ENCODE results near the gene CYP1A2. TPM values are rescaled to one million over a fixed set of nuclear protein-coding genes. Genes with fewer than 3 reads are reported as not detected.
A peak's percentile ranks its signal among the peaks of the same experiment; 100 is the strongest.

Gene CYP1A2
- total RNA-seq, 1 experiment from 2014 or later, result 0.23 TPM

DNA sequence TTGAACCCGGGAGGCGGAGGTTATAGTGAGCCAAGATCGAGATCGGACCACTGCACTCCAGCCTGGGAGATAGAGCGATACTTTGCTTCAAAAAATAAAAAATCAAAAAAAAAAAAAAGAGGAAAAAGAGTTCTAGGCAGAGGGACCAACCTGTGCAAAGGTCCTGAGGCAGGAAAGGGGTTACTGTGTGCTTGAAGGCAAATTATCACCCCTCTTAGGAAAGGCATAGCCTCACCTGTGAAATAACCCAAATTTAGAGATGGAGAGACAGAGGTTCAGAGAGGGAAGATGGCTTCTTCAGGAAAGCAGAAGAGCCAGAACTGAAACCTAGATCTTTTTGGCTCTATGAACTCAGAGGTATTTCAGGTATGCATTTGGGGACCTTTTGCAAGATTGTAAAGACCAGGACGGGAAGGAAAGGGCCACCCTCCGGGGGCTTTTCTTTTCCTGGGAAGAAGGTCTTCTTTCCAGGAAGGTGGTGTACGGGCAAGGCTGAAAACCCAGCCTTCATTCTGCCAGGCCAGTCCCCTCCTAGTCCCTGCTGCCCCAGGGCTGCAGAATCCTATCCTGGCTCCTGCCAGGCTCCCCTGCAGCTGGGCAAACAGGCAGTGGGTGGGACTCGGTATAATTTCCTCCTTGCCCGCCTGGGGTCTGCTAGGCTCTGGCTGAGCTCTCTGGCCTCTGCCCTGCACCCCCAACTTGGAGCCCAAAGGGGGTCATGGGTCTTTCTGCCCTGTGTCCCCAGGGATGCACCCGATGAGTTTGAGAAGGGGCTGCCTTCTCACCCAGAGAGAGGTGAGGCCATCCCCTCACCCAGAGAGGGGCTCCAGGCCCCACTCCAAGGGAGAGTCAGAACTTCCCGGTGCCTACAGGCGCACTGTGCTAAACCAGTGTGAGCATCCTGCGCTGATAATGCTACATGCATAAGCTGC, 18.8 kb downstream of the CYP1A2 start:
- no peak for DNase-seq
- H3K27me3 ChIP-seq, result no peaks in the 10 kb centered on the region
- no peaks in the 10 kb centered on the region for H3K36me3 ChIP-seq
- no peaks in the 10 kb centered on the region; the same call in 1 of the 2 replicates for H3K9me3 ChIP-seq
- H3K4me3 ChIP-seq, result no peak overlapping the region

DNA sequence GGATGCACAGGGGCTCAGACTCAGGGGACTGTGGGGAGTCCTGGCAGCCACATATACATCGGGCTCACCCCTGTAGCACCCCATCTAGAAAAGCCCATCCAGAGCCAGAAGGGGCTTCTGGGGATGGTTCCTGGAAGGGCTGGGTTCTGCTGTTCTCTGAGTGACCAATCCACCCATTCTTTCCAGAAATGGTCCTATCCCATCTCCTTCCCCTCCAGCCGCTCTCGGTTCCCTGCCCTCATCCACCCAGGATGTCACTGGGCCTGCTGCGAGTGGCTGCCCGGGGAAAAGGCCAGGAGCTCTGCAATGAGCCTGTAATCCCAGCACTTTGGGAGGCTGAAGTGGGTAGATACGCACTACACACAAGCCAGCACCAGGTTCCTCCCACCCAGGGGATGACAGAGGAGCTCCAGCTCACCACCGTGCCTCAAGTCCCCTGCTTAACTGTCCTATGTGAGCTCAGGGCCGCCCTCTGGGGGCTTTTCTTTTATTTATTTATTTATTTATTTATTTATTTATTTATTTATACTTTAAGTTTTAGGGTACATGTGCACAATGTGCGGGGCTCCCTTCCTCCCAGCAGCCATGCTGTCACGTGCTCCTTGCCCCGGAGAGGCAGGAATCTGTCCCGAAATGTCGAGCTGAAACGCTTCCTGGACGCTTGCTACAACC, 19.6 kb downstream of the CYP1A2 start:
- H3K9me3 ChIP-seq, result no peaks in the 10 kb centered on the region; the same call in 1 of the 2 replicates
- H3K4me3 ChIP-seq, result no peak overlapping the region
- DNase-seq, result no peak
- no peaks in the 10 kb centered on the region for H3K36me3 ChIP-seq
- no peaks in the 10 kb centered on the region for H3K27me3 ChIP-seq

DNA sequence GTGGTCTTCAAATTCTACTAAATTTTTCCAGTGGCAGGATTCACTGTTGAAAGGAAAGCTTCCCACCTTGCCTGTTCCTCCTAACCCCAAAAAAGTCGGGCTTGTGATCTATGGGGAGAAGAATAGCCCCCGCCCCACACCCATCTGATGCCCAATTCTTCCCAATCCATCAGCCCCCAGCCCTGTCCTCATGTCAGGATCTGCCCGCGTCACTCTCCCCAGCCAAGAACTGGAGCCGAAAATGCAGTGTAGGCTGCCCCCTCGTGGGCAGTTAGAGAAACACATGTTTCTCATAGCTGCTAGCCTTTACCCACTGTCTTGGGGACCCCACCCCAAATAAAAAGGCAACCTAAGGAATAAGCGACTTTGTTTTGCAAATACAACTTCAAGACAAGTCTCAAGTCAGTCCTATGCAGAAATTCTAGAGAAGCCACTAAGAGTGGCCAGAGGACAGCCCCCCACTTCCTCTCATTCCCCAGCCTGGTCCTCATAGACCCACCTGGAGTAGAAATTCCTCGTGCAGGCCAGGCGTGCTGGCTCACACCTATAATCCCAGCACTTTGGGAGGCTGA, 20.2 kb downstream of the CYP1A2 start:
- Histone ChIP-seq H3K27me3 (no peaks in the 10 kb centered on the region), H3K9me3 (no peaks in the 10 kb centered on the region; the same call in 1 of the 2 replicates), H3K4me3 (no peak overlapping the region), H3K36me3 (no peaks in the 10 kb centered on the region)
- peak; percentile 65 for DNase-seq

DNA sequence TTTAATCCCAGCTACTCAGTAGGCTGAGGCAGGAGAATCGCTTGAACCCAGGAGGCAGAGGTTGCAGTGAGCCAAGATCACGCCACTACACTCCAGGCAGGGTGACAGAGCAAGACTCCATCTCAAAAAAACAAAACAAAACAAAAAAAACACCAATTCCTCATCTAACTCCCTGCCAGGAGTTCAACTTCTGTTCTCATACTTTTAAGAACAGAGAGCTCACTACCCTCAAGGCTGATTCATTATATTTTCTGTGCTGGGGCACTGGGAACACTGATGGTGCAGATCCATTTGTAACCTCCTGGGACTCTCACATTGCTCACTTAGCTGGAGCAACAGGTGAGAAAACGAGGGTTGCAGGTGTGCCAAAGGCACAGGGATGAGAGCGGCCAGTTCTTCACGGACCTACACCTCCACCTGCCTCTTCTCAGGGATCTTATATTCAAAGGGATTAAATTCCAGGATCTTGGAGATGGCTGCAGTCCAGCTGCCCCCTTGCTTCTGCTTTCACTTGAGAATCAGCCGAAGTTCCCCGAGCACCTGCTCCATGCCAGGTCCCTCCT, 20.9 kb downstream of the CYP1A2 start:
- Histone ChIP-seq H3K36me3 (no peaks in the 10 kb centered on the region), H3K27me3 (no peaks in the 10 kb centered on the region), H3K9me3 (no peaks in the 10 kb centered on the region; the same call in 1 of the 2 replicates), H3K4me3 (no peak overlapping the region)
- DNase-seq, result no peak

DNA sequence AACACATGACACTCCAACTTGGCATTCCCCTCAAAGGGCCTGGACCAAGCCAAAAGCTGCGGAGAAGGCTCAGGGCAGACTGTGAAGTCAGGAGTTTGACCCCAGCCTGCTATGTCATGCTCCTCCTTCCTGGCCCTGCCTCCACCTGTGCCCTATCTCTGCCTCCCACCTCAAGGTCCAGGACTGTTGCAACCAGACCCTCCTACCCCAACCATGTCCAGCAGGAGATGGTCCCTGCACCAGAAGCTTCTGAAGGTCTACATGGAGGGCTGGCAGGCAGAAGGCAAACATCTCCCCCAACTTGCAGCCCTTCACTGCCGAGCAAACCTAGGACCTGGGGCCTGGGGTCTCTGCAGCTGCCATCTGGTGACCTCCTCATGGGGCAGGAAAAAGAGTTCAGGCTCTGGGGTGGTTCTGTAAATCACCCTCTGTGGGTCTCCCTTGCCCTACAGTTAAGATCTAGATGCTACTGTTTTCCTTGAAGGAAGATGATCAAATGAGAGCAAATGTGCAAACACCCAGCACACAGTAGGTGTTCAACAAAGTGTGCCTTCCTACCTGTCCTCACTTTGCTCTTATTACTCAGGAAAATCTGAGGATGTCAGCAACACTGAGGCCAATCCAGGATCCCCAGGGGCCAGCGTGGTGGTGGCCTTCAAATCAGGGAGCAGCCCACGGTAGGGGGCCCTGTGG, 21.7 kb downstream of the CYP1A2 start:
- no peaks in the 10 kb centered on the region for H3K36me3 ChIP-seq
- no peak for DNase-seq
- no peak overlapping the region for H3K4me3 ChIP-seq
- H3K9me3 ChIP-seq, result no peaks in the 10 kb centered on the region; the same call in 1 of the 2 replicates
- H3K27me3 ChIP-seq, result no peaks in the 10 kb centered on the region

DNA sequence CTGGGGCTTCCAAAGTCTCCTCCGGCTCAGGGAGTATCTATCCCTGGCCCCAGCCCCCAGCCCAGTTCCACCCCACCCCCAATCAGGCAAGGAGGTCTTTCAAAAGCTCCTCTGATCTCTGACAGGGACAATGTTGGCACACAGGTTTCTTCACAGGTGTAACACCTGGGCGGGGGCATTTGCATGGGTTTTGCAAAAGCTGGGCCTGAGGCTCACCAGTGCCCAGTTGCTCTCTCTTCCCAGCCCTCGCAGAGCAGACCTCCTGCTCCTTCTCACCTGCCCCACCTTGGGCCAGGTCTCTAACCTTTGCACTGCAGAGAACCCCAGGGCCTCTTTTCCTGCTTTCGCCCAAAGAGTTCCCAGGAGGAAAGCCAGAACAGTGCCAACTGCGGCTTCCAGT, 24.7 kb downstream of the CYP1A2 start:
- H3K36me3 ChIP-seq, result no peaks in the 10 kb centered on the region
- no peaks in the 10 kb centered on the region for H3K27me3 ChIP-seq
- no peaks in the 10 kb centered on the region for H3K9me3 ChIP-seq
- H3K4me3 ChIP-seq, result no peak overlapping the region
- DNase-seq, result no peak

DNA sequence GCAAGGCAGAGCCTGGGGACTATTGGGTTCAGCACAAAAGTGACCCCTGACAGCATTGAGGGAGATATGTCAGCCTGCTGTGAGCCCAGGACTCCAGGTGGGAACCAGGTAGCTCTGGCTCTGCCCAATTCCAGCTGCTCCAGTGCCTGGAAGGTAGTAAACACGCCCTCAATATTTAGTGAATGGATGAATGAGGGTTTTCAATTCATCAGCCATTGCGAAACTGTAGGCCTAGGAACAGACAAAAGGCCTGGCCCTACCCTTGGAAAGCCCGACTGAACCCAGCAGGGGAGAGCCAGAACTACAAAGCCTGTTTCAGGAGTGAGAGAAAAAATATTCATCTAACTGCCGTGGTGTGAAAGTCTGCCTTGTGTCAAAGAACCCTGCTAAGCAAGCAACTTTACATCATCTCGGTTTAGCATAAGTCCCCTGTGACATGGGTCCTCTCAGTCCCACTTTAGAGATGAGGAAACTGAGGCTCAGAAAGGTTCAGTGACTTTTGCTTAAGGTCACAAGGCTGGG, 25.1 kb downstream of the CYP1A2 start:
- no peak overlapping the region for H3K4me3 ChIP-seq
- H3K9me3 ChIP-seq, result no peaks in the 10 kb centered on the region
- H3K27me3 ChIP-seq, result no peaks in the 10 kb centered on the region
- no peak for DNase-seq
- no peaks in the 10 kb centered on the region for H3K36me3 ChIP-seq

DNA sequence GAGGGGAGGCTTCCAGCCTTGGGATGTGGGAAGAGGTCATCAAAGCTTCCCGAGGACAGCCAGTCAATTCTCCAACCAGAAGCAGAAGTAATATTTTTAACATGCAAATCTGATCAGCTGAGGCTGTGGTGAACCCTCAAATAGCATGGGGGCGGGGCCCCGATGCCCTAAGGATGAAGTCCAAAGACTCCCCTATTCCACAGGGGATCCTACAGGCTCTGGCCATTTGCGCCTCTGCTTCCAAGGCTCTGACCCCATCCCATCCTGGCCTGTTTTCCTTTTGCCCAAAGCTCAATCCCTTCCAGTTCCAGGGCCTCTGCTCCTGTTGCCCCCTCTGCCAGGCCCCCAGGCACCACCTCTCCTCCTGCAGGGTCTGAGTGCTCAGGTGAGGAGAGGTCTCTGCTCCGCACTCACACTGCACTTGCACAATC, 26.5 kb downstream of the CYP1A2 start:
- H3K9me3 ChIP-seq, result no peaks in the 10 kb centered on the region
- H3K36me3 ChIP-seq, result no peaks in the 10 kb centered on the region
- DNase-seq, result no peak
- H3K4me3 ChIP-seq, result no peak overlapping the region
- H3K27me3 ChIP-seq, result no peaks in the 10 kb centered on the region

DNA sequence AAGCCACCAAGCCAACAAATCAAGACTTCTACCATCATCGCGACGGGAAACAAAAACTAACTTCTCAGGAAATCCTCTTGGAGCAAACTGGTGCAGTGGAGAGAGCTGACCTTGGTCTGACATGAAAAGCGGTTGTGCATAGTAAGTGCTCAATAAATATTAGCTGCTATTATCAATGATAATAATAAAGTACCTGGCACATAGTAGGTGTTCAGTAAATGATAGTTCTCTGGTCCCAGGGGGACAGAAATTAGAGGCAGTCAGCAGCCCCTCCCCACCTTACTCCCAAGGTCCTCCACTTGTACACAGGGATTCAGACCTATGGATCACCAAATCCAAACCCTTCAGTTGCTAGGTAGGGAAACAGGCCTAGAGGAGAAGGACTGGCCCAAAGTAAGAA, 27.2 kb downstream of the CYP1A2 start:
- Histone ChIP-seq H3K4me3 (no peak overlapping the region), H3K9me3 (no peaks in the 10 kb centered on the region), H3K36me3 (no peaks in the 10 kb centered on the region), H3K27me3 (no peaks in the 10 kb centered on the region)
- DNase-seq, result no peak

DNA sequence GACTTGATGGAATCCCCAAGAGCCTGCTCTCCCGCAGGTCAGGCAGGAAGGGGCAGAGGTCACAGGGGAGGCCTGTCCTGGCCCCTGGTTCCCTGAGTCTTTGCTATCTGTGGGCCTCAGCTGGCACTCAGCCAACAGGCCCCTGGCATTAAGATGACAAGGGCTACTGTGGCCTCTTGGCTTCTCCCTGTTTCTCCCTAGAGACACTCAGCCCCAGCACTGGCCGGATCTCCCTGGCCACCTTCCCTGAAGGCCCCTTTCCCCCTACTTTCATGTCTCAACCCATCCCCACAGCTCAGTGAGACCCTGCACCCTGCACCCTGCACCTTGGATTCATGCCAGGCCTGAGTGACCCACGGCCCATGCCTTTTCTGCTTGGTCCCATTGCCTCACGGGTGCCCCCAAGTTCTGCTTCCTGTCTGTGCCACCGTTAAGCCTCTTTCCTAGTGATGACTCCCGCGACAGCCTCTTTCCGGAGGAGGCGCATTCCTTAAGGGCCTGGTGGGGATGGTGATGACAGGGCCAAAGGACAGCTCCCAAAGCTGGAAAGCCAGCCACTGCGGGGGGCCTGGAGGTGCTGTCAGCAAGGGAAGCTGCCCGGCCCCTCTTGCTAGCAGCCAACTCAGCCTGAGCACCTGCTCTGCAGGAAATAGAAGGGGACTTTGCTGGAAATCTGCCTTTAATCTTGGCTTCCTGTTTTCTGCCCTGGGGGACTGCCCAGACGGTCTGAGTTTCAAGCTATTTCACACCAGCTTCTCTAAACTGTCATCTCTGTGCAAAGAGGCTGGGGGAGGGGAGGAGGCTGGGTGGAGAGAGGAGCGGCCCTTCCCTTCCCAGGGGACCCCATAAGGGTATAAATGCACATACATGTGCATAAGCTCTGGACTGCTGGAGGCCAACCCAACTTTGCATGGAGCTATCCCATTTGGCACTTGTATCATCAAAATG, 28.4 kb downstream of the CYP1A2 start:
- no peaks in the 10 kb centered on the region for H3K27me3 ChIP-seq
- DNase-seq, result no peak
- H3K9me3 ChIP-seq, result no peaks in the 10 kb centered on the region
- no peaks in the 10 kb centered on the region for H3K36me3 ChIP-seq
- H3K4me3 ChIP-seq, result no peak overlapping the region

DNA sequence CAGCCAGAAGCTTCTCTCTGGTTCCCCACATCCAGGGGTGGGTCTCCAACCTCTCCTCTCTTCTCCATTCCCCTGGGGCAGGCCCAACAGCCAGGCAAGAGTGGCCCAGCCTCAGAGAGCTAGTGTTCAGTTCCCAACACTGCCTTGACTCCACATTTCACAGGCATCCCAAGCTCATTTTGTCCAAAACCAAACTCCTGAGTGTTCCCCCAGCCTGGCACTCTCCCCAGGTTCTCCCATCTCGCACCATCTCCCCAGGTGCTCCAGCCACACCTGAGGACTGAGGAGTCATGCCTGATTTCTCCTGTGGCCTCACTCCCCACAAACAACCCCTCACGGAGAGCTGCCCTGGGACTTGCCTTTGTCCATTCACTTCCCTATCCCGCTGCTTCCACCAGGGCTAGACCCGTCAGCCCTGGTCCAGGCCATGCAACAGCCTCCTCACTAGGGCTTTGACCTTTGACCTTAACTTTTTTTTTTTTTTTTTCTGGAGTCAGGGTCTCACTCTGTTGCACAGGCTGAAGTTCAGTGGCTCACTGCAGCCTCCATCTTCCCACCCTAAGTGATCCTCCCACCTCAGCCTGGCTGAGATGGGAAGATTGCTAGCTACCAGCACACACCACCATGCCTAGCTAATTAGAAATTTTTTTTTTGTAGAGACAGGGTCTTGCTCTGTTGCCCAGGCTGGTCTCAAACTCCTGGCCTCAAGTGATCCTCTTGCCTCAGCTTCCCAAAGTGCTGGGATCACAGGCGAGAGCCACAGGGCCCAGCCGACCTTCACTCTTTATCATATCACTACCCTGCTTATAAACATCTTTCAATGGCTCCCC, 29.3 kb downstream of the CYP1A2 start:
- Histone ChIP-seq H3K9me3 (no peaks in the 10 kb centered on the region), H3K27me3 (no peaks in the 10 kb centered on the region), H3K36me3 (peaks cover 5% of the 10 kb centered on the region; the same call in 1 of the 2 replicates), H3K4me3 (no peak overlapping the region)
- no peak for DNase-seq

DNA sequence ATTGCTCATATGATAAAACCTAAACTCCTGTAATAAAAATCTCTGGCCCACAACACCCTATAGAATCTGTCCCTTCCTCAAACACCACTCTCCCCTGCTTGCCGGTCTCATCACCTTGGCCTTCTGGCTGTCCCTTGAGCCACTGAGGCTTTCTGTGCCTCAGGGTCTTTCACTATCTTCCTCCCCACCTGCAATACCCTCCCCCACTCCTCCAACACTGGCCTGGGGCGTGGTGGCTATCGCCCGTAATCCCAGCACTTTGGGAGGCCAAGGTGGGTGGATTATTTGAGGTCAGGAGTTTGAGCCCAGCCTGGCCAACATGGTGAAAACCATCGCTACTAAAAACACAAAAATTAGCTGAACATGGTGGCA, 29.9 kb downstream of the CYP1A2 start:
- Histone ChIP-seq H3K9me3 (no peaks in the 10 kb centered on the region), H3K36me3 (peaks cover 8% of the 10 kb centered on the region), H3K4me3 (no peak overlapping the region), H3K27me3 (no peaks in the 10 kb centered on the region)
- DNase-seq, result no peak

DNA sequence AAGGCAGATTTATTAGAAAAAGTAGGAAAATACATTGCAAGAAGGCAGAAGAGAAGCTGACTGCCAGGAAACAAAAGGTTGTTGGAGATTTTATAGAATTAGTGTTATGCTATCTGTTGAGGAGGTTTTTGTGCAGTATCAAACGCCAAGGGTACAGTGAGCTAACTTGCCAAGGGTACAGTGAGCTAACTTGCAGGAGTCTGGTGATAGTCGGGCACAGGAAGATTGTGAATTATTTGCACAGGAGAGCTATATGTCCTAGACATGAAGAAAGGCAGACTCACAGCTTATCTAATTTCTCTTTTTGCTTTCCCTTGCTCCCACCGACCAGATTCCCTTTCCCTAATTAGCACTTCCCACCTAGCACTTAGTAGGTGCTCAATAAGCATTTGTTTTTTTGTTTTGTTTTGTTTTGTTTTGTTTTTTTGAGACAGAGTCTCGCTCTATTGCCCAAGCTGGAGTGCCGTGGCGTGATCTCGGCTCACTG, 30.6 kb downstream of the CYP1A2 start:
- H3K36me3 ChIP-seq, result peaks cover 11% of the 10 kb centered on the region
- H3K9me3 ChIP-seq, result no peaks in the 10 kb centered on the region
- H3K27me3 ChIP-seq, result no peaks in the 10 kb centered on the region
- H3K4me3 ChIP-seq, result no peak overlapping the region
- no peak for DNase-seq

DNA sequence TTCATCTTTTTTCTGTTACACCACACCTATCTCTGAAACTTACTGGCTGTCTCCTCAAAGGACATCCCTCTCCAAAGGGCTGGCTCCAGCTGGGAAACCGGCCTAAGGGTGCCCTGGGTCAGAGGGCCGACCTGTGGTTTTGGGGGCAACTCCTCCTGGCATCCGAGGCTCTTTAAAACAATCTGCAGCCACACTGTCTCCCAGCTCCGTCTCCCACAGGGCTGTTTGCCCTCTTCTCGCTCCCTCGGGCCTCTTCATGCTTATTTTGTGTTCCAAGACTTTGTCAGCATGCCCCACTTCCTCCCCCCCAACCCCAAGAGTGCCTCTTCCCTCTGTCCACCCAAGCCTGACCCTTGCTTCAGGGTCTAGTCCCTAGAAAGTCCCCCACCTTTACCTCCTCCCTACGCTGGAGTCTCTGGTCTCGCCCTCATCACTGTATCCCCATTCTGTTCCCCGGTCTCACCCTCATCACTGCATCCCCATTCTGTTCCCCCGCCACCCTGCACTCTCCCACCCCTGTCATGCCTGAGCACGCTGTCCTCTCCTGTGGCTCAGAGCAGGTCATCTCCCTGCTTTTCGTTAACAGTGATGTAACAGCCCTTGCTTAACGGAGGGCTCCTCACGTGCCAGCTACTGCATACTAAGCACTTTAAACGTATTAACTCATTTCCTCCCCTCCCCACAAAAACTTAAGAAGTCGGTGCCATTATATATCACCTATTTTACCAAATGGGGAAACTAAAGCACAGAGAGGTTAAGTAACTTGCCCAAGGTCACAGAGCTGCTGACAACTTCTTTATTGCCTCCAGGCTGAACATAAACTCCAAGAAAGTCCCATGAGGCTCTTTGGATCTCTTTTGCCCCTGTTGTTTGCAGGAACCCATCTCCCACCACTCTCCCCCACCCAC, 32.1 kb downstream of the CYP1A2 start:
- Histone ChIP-seq H3K27me3 (no peaks in the 10 kb centered on the region), H3K9me3 (no peaks in the 10 kb centered on the region), H3K4me3 (peak overlapping the region; percentile 80), H3K36me3 (peaks cover 20% of the 10 kb centered on the region)
- DNase-seq, result no peak

Data from MG63 (cell line).